ENCODE results near the gene VANGL1.

VANGL1 gene

DNA sequence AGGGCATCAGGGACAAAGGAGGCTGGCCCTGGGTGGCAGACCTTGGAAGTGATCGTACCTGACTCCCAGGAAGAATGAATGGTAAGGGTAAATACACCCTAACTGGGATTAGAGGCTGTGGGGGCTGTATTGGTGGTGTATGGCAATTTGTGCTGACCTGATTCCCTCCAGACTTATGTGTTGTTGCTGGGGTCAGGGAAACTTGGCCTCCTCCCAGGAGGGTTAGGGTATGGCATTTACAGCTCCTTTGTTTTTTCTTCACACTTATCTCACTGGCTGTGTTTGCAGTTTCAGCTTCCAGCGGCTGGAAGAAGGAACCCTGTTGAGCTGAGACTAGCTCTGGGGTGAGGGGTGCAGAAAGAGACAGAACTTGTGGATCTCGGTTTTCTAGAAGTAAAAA is 8.2 kb downstream of the VANGL1 start:
- Histone ChIP-seq H3K27ac (ENCODE audit: low read depth, low read length, poor library complexity, severe bottlenecking) (no peak overlapping the region), H3K9me2 (ENCODE audit: low read depth, low read length) (no peaks in the 10 kb centered on the region), H3K4me1 (ENCODE audit: insufficient read depth, low read length, severe bottlenecking) (no peaks in the 10 kb centered on the region), H3K9ac (ENCODE audit: low read length) (no peak overlapping the region), H3K9me3 (ENCODE audit: low read length) (no peaks in the 10 kb centered on the region), H4K20me1 (ENCODE audit: insufficient read depth, low read length) (no peaks in the 10 kb centered on the region), H3K27me3 (ENCODE audit: insufficient read depth, low read length) (no peaks in the 10 kb centered on the region), H3K4me3 (ENCODE audit: low read depth, low read length, poor library complexity, severe bottlenecking) (no peak overlapping the region), H2AFZ (ENCODE audit: low read length) (no peak overlapping the region), H3K79me2 (ENCODE audit: insufficient read depth, low read length) (no peaks in the 10 kb centered on the region), H3F3A (ENCODE audit: insufficient read depth, low read length) (no peaks in the 10 kb centered on the region), H3K4me2 (ENCODE audit: low read length) (no peak overlapping the region), H3K36me3 (ENCODE audit: insufficient read depth, low read length) (no peaks in the 10 kb centered on the region)
- TF ChIP-seq, protein P1, sequence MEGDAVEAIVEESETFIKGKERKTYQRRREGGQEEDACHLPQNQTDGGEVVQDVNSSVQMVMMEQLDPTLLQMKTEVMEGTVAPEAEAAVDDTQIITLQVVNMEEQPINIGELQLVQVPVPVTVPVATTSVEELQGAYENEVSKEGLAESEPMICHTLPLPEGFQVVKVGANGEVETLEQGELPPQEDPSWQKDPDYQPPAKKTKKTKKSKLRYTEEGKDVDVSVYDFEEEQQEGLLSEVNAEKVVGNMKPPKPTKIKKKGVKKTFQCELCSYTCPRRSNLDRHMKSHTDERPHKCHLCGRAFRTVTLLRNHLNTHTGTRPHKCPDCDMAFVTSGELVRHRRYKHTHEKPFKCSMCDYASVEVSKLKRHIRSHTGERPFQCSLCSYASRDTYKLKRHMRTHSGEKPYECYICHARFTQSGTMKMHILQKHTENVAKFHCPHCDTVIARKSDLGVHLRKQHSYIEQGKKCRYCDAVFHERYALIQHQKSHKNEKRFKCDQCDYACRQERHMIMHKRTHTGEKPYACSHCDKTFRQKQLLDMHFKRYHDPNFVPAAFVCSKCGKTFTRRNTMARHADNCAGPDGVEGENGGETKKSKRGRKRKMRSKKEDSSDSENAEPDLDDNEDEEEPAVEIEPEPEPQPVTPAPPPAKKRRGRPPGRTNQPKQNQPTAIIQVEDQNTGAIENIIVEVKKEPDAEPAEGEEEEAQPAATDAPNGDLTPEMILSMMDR (IDR thresholded peaks at IDR 0.05; ENCODE audit: low read length): no peak
- no peak for TF ChIP-seq EZH2 (IDR thresholded peaks at IDR 0.05; ENCODE audit: borderline replicate concordance, low read length)

DNA sequence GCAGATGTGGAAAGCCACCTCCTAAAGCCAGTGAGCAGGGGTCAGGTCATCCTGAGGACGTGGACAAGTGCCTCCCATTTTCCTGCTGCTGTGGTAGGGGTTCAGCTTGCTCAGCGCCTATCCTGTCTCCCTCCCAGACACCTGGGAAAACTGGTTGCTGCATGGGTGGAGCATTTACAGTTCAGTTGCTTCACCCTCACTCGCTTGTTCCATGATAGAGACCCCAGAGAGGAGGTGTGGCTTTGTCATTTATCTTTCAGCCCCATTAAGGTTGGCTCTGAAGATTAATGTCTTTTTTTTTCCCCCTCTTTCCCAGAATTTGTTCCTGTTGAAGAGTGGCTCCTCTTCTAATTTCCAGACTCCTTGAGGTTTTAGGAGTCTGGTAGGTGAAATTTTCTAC is 9.2 kb downstream of the VANGL1 start:
- TF ChIP-seq, protein P1 (IDR thresholded peaks at IDR 0.05; ENCODE audit: low read length): no peak
- TF ChIP-seq EZH2 (IDR thresholded peaks at IDR 0.05; ENCODE audit: borderline replicate concordance, low read length): no peak
- Histone ChIP-seq H3K9me3 (ENCODE audit: low read length) (no peaks in the 10 kb centered on the region), H3K27me3 (ENCODE audit: insufficient read depth, low read length) (no peaks in the 10 kb centered on the region), H3K79me2 (ENCODE audit: insufficient read depth, low read length) (no peaks in the 10 kb centered on the region), H3K4me2 (ENCODE audit: low read length) (no peak overlapping the region), H4K20me1 (ENCODE audit: insufficient read depth, low read length) (no peaks in the 10 kb centered on the region), H3K9ac (ENCODE audit: low read length) (no peak overlapping the region), H3F3A (ENCODE audit: insufficient read depth, low read length) (no peaks in the 10 kb centered on the region), H3K36me3 (ENCODE audit: insufficient read depth, low read length) (no peaks in the 10 kb centered on the region), H3K9me2 (ENCODE audit: low read depth, low read length) (no peaks in the 10 kb centered on the region), H3K27ac (ENCODE audit: low read depth, low read length, poor library complexity, severe bottlenecking) (no peak overlapping the region), H2AFZ (ENCODE audit: low read length) (no peak overlapping the region), H3K4me3 (ENCODE audit: low read depth, low read length, poor library complexity, severe bottlenecking) (no peak overlapping the region), H3K4me1 (ENCODE audit: insufficient read depth, low read length, severe bottlenecking) (no peaks in the 10 kb centered on the region)

DNA sequence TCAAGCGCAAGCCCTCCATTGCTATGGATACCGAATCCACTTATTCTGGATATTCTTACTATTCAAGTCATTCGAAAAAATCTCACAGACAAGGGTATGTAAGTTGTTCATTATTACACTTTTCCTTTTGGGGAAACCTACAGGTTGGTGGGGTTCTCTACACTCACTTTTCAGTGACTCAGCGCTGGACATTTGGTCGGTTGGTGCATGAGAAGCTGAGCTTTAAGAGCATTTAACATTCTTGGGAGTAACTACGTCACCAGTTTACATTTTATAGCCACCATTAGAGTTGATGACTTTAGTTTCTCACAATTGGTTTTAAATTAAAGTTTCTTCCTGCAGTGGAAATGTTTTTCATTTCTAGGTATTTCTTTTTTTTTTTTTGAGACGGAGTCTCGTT is 9.6 kb downstream of the VANGL1 start:
- no peak overlapping the region for H3K27ac ChIP-seq (ENCODE audit: low read depth, low read length, poor library complexity, severe bottlenecking)
- no peaks in the 10 kb centered on the region for H3K4me1 ChIP-seq (ENCODE audit: insufficient read depth, low read length, severe bottlenecking)
- no peak overlapping the region for H3K9ac ChIP-seq (ENCODE audit: low read length)
- no peaks in the 10 kb centered on the region for H3K79me2 ChIP-seq (ENCODE audit: insufficient read depth, low read length)
- no peaks in the 10 kb centered on the region for H3K9me3 ChIP-seq (ENCODE audit: low read length)
- H3K4me2 ChIP-seq (ENCODE audit: low read length): no peak overlapping the region
- H3K9me2 ChIP-seq (ENCODE audit: low read depth, low read length): no peaks in the 10 kb centered on the region
- no peak overlapping the region for H3K4me3 ChIP-seq (ENCODE audit: low read depth, low read length, poor library complexity, severe bottlenecking)
- H3K27me3 ChIP-seq (ENCODE audit: insufficient read depth, low read length): no peaks in the 10 kb centered on the region
- H3F3A ChIP-seq (ENCODE audit: insufficient read depth, low read length): no peaks in the 10 kb centered on the region
- TF ChIP-seq, protein P1 (IDR thresholded peaks at IDR 0.05; ENCODE audit: low read length): no peak
- TF ChIP-seq EZH2 (IDR thresholded peaks at IDR 0.05; ENCODE audit: borderline replicate concordance, low read length): no peak
- H4K20me1 ChIP-seq (ENCODE audit: insufficient read depth, low read length): no peaks in the 10 kb centered on the region
- no peak overlapping the region for H2AFZ ChIP-seq (ENCODE audit: low read length)
- no peaks in the 10 kb centered on the region for H3K36me3 ChIP-seq (ENCODE audit: insufficient read depth, low read length)
